NCI-H748 (cell line): Measurements from ENCODE around the gene PDIK1L.

Experiments used
- DNase-seq: peaks from one replicate; lab custom pipeline; 2025; ENCODE audit not compliant: unreplicated experiment; lab: John Stamatoyannopoulos, UW

PDIK1L gene

DNA sequence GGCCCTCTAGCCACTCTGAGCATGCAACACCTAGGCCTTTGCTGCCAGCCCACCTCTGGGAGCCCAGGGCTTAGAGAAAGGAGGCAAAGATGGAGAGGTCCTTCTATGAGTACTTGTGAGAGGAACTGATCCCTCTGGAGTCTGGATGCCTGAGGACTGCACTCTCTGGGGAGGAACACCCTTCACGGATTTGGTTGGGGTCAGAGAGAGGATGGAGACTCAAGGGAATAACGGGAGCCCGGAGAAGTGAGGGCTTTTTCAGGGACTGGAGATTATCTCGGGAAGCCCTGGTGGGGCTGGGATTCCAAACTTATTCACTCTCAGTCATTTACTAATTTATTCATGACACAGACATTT, 57.6 kb downstream of the PDIK1L start:
- DNase-seq = no peak

DNA sequence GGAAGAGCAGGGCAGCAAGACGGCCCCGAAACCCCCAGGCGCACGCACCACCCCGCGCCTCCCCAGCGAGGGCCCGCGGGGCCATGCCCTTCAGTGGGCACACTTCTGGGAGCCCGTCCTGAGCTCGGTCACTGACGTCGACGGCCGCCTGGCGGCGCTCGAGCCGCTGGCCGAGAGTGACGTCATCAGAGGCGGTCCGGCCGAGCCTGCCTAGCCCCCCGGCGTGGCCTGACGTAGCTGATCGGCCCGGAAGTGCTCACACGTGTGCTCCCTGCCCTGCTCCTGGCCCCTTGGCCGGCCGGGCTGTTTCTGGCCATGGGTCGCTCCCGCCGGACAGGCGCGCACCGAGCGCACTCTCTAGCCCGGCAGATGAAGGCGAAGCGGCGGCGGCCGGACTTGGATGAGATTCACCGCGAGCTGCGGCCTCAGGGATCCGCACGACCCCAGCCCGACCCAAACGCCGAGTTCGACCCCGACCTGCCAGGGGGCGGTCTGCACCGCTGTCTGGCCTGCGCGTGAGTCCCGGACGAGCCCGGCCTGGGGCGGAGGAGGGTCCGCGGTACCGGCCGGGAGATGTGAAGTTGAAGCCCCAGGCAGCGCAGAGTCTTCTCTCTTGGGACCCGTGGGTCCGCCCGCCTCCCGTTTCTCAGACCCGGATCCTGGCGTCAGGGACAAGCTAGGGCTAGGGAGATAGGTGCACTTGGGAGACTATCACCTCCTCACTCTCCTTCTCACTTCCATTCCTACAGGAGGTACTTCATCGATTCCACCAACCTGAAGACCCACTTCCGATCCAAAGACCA, 58.2 kb downstream of the PDIK1L start, which contains the start of gene ZNF593:
Gene ZNF593, plus strand, starts transcription at position 240 of the 803 bp plus-strand sequence. Its CDS starts 76 bp downstream, at position 316.
- DNase-seq = peak; percentile 88

DNA sequence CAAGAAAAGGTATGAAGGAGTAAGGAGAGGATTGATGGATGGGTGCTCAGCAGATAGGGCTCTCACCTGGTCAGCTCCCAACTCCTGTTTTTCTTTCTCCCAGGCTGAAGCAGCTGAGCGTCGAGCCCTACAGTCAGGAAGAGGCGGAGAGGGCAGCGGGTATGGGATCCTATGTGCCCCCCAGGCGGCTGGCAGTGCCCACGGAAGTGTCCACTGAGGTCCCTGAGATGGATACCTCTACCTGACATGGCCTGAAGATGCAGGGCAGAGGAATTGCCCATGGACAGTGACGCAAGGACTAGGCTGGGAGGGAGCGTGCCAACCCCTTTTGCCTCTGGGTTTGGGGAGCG, 58.8 kb downstream of the PDIK1L start:
- no peak for DNase-seq

DNA sequence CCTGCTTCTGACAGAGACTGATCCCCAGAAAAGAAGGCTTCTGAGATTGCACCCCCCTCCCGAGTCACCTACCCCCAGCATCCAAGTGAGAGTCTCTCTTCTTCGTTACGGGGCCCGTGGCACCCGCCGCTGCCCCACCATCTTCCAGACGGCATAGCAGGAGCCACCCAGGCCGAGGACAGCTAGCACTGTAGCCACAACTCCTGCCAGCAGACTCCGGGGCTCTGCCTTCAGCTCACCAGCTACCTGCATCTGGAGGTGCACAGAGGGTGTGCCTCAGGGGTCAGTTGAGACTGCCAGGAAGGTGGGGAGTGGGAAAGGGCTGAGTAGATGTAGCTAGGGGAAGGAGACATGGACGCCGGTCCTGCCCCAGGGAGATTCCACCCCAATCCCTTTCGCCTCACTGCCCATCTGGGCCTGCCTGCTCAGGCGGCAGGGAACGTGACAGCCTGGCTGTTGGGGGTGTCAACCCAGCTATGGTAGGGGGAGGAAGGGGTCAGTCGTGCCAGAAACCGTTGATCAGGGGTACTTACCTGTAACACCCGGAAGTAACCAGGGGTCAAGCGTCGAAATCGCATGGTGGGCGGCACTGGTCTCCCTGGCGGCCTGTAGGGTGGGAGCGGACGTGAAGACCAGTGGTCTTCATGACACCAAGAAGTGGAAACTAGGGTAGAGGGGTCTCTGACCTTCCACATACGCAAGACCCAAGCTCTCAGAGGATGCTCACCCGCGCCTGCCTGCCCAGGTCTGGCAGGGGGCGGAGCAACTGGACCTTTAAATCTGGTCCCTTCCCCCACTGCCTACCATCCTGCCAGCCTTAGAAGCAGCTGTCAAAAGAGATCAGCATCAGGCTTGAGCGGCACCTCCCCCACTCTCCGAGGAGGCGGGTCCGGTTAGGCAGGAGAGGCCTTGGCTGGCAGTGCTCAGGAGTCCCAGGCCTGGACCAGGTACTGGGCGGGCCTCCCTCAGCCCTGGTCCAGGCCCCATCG, 59.8 kb downstream of the PDIK1L start, which contains the start of gene ZNF593OS:
Gene ZNF593OS, minus strand, starts transcription at position 749 of the 989 bp plus-strand sequence. Its CDS starts 171 bp downstream, at position 578.
- DNase-seq = no peak
